Glutamatergic neuron (in vitro differentiated cells): Measurements from ENCODE around the gene FADD. TPM values are rescaled to one million over a fixed set of nuclear protein-coding genes. Genes with fewer than 3 reads are reported as not detected.

ENCODE experiments used
- DNase-seq: peaks from one replicate; pipeline ENCODE4 v3.0.0; 2022
- H3K27ac Mint-ChIP-seq: one replicate; pipeline ENCODE4 v1.8.0; 2020; ENCODE audit warnings: mild to moderate bottlenecking, mixed read lengths, inconsistent platforms; ENCODE audit not compliant: unreplicated experiment
- H3K27me3 Mint-ChIP-seq: one replicate; pipeline ENCODE4 v1.8.0; 2020; ENCODE audit warnings: mild to moderate bottlenecking, moderate library complexity, mixed read lengths, inconsistent platforms; ENCODE audit not compliant: unreplicated experiment
- H3K36me3 Mint-ChIP-seq: one replicate; pipeline ENCODE4 v1.8.0; 2020; ENCODE audit warnings: mild to moderate bottlenecking, mixed read lengths, inconsistent platforms; ENCODE audit not compliant: unreplicated experiment
- H3K4me1 Mint-ChIP-seq: one replicate; pipeline ENCODE4 v1.8.0; 2020; ENCODE audit warnings: mild to moderate bottlenecking, low read depth, mixed read lengths, inconsistent platforms; ENCODE audit not compliant: unreplicated experiment
- H3K4me3 Mint-ChIP-seq: one replicate; pipeline ENCODE4 v1.8.0; 2020; ENCODE audit warnings: mild to moderate bottlenecking, mixed read lengths, inconsistent platforms; ENCODE audit not compliant: unreplicated experiment
- H3K9me3 Mint-ChIP-seq: one replicate; pipeline ENCODE4 v1.8.0; 2020; ENCODE audit warnings: mild to moderate bottlenecking, moderate library complexity, mixed read lengths, inconsistent platforms; ENCODE audit not compliant: unreplicated experiment
- total RNA-seq: library from RNA; stranded (reverse); fragmentation: NEBNext Ultra II Directional; extraction: Animal tissue kit (Norgen Biotek cat#: 25700); gene quantifications from one replicate; pipeline ENCODE4 v1.2.1, GENCODE V29; 2021; ENCODE audit not compliant: unreplicated experiment
- TF ChIP-seq, protein P1 (sequence below): fragments of 200-600 bp; sonication (generic); IDR thresholded peaks from one replicate; pipeline ENCODE4 v1.5.0; 2021; ENCODE audit not compliant: partially characterized antibody, unreplicated experiment

FADD gene
- total RNA-seq, 1 donor from 2014 or later, result 23.1 TPM

DNA sequence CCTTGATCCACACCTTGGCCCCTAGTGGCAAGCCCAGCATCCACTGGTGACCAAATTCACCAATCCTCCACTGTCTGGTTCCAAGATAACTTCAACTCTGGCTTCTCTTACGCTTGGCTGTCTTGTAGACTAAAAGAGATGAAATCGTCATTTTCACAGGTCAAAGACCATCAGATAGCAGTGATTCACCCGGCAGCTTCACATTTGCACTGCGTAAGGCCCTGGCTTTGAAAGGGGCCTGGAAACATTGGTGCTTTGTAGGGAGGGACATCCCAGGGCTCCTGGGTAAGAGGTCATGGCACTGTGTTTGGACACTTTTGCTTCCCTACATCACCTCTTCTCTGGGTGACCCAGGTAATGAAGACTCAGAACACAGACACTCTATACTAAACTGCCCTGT is 30.1 kb upstream of the FADD start:
- Mint-ChIP-seq H3K36me3 (no peaks in the 10 kb centered on the region), H3K4me3 (no peak overlapping the region), H3K27me3 (peaks cover 2% of the 10 kb centered on the region), H3K4me1 (peaks cover 11% of the 10 kb centered on the region), H3K9me3 (peaks cover 1% of the 10 kb centered on the region), H3K27ac (no peak overlapping the region)
- no peak for DNase-seq
- TF ChIP-seq, protein P1, sequence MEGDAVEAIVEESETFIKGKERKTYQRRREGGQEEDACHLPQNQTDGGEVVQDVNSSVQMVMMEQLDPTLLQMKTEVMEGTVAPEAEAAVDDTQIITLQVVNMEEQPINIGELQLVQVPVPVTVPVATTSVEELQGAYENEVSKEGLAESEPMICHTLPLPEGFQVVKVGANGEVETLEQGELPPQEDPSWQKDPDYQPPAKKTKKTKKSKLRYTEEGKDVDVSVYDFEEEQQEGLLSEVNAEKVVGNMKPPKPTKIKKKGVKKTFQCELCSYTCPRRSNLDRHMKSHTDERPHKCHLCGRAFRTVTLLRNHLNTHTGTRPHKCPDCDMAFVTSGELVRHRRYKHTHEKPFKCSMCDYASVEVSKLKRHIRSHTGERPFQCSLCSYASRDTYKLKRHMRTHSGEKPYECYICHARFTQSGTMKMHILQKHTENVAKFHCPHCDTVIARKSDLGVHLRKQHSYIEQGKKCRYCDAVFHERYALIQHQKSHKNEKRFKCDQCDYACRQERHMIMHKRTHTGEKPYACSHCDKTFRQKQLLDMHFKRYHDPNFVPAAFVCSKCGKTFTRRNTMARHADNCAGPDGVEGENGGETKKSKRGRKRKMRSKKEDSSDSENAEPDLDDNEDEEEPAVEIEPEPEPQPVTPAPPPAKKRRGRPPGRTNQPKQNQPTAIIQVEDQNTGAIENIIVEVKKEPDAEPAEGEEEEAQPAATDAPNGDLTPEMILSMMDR, result no peak

DNA sequence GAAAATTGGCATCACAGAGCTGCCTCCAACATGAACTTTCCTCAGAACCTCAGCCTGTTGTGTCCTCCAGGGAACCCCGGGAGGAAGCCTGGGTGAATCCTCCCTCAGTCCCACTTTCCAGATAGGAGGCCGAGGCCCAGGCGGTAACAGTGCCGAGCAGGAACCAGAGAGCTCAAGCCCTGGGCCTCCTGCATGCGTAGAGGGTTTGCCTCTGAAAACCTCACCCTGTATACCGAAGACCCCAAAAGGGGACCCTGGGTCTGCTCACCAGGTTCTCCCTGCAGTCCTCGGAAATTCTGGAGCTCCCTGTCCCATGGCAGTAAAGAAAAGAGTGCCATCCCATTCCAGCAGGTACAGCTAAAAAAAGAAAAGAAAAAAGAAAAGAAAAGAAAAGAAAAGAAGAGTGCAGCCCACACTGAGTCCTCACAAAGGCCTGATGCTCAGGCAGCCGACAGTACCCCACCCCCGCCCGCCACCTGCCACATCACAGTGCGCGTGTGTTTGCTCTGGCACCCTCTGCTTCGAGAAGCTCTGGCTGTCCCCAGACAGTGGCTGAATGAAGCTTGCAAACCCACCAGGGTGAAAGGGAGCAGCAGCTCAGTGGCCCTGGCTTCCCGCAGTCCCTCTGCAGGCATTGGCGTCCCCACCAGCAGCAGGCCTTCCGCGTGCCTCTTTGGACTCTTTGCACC is 28.4 kb upstream of the FADD start:
- peaks cover 1% of the 10 kb centered on the region for H3K9me3 Mint-ChIP-seq
- H3K36me3 Mint-ChIP-seq, result no peaks in the 10 kb centered on the region
- no peak for DNase-seq
- peaks cover 9% of the 10 kb centered on the region for H3K4me1 Mint-ChIP-seq
- H3K4me3 Mint-ChIP-seq, result peak overlapping the region; percentile 26
- H3K27ac Mint-ChIP-seq, result peak overlapping the region; percentile 2
- TF ChIP-seq, protein P1, result no peak
- H3K27me3 Mint-ChIP-seq, result peaks cover 2% of the 10 kb centered on the region

- peaks cover 1% of the 10 kb centered on the region for H3K9me3 Mint-ChIP-seq
- H3K4me1 Mint-ChIP-seq, result peaks cover 9% of the 10 kb centered on the region
- TF ChIP-seq, protein P1, result no peak
- no peaks in the 10 kb centered on the region for H3K36me3 Mint-ChIP-seq
- DNase-seq, result no peak
- no peak overlapping the region for H3K4me3 Mint-ChIP-seq
- peaks cover 2% of the 10 kb centered on the region for H3K27me3 Mint-ChIP-seq
- no peak overlapping the region for H3K27ac Mint-ChIP-seq
Observed at GRCh38 chr11:70175236-70175698, 27.8 kb upstream of the FADD start.

DNA sequence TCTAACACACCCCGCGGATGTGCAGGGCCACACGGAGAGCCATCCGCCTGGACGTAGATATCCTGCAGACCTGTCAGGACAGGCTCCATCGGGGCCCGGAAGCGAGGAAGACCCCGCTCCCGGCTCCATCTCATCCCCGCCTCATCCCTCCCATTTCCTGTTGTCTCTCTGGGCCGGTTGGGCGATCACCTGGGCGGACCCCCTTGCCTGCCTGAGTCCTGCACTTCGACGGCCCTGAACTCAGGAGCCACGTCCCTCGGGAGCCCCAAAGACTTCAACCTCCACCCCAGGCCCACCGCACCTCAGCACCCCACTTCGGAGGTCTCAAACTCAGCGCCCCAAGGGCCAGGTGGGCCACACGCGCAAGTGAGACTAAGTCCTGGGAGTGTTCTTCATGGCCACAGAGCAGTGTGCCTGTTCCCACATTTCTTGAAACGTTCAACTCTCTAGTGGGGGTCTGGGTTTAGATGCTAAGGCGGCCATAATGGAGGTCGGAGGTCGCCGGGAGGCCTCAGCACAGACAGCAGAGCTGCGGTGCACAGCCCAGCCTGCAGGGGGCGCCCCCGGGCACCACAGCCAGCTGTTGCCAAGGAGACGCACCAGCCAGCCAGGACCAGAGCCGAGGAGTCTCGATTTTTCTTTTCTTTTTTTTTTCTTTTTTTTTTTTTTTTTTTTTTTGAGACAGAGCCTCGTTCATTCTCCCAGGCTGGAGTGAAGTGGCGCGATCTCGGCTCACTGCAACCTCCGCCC is 26.0 kb upstream of the FADD start:
- H3K27me3 Mint-ChIP-seq, result no peaks in the 10 kb centered on the region

More for the DNA sequence above, 26.0 kb upstream of the FADD start:
- peaks cover 1% of the 10 kb centered on the region for H3K9me3 Mint-ChIP-seq
- TF ChIP-seq, protein P1, result peak; percentile 78
- H3K36me3 Mint-ChIP-seq, result no peaks in the 10 kb centered on the region
- H3K27ac Mint-ChIP-seq, result no peak overlapping the region
- H3K4me3 Mint-ChIP-seq, result no peak overlapping the region
- peaks cover 9% of the 10 kb centered on the region for H3K4me1 Mint-ChIP-seq
- peak; percentile 76 for DNase-seq
